ENCODE data around the gene RUVBL2. TPM values are rescaled to one million over a fixed set of nuclear protein-coding genes. Genes with fewer than 3 reads are reported as not detected.

Gene RUVBL2
- total RNA-seq, 1 experiment from 2014 or later: 270 TPM

GRCh38 chr19:48991011-48991609, 2.6 kb upstream of the RUVBL2 start:
- DNase-seq (ENCODE audit: low read depth, low spot score) (no peak), ATAC-seq (no peak)
- POLR2A ChIA-PET: no interaction called here
- H3K36me3 ChIP-seq (ENCODE audit: control insufficient read depth in 1 of 2, insufficient read depth in 2 of 2, low read length in 2 of 2): peaks cover 8% of the 10 kb centered on the region in 2 experiments; a peak in 2 of 4 replicates
- CTCF ChIA-PET: interaction anchor here (1.4 kb wide), 1 partner anchor 20 kb away, joined by 6 read pairs; no protein-coding TSS in a partner anchor
- peak overlapping the region; percentile 15; the same call in 1 of the 2 replicates for H3K27ac ChIP-seq (ENCODE audit: low read depth, low read length)
- H2AFZ ChIP-seq (ENCODE audit: low read depth, low read length, poor library complexity, severe bottlenecking): no peak overlapping the region
- peak overlapping the region; percentile 92; the same call in 1 of the 2 replicates for H3K4me2 ChIP-seq (ENCODE audit: low read length)
- TF ChIP-seq, protein P1, sequence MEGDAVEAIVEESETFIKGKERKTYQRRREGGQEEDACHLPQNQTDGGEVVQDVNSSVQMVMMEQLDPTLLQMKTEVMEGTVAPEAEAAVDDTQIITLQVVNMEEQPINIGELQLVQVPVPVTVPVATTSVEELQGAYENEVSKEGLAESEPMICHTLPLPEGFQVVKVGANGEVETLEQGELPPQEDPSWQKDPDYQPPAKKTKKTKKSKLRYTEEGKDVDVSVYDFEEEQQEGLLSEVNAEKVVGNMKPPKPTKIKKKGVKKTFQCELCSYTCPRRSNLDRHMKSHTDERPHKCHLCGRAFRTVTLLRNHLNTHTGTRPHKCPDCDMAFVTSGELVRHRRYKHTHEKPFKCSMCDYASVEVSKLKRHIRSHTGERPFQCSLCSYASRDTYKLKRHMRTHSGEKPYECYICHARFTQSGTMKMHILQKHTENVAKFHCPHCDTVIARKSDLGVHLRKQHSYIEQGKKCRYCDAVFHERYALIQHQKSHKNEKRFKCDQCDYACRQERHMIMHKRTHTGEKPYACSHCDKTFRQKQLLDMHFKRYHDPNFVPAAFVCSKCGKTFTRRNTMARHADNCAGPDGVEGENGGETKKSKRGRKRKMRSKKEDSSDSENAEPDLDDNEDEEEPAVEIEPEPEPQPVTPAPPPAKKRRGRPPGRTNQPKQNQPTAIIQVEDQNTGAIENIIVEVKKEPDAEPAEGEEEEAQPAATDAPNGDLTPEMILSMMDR (IDR thresholded peaks at IDR 0.05 in 2 of 3, conservative IDR thresholded peaks at IDR 0.05 in 1 of 3; ENCODE audit: borderline replicate concordance in 1 of 3, insufficient read depth in 1 of 3, low read depth in 2 of 3, low read length in 2 of 3): no peak
- TF ChIP-seq, protein P2, sequence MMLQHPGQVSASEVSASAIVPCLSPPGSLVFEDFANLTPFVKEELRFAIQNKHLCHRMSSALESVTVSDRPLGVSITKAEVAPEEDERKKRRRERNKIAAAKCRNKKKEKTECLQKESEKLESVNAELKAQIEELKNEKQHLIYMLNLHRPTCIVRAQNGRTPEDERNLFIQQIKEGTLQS (IDR thresholded peaks at IDR 0.05): no peak
- TF ChIP-seq RAD21 (IDR thresholded peaks at IDR 0.05; ENCODE audit: low read depth) (no peak), EZH2 (IDR thresholded peaks at IDR 0.05) (no peak), ZNF274 (IDR thresholded peaks at IDR 0.05; ENCODE audit: low read depth, low read length) (no peak), SIN3A (IDR thresholded peaks at IDR 0.05; ENCODE audit: low read depth) (no peak), SP1 (IDR thresholded peaks at IDR 0.05; ENCODE audit: low read depth) (no peak), MAX (IDR thresholded peaks at IDR 0.05) (no peak), CBX3 (IDR thresholded peaks at IDR 0.05; ENCODE audit: low read depth) (no peak), JUND (IDR thresholded peaks at IDR 0.05) (no peak), ELF1 (IDR thresholded peaks at IDR 0.05; ENCODE audit: borderline replicate concordance, low read depth) (no peak), FOSL1 (IDR thresholded peaks at IDR 0.05; ENCODE audit: low read depth) (no peak), CEBPB (IDR thresholded peaks at IDR 0.05; ENCODE audit: low read depth) (no peak), ZFX (IDR thresholded peaks at IDR 0.05) (no peak), SRF (IDR thresholded peaks at IDR 0.05; ENCODE audit: low read depth) (no peak), EZH2phosphoT487 (IDR thresholded peaks at IDR 0.05; ENCODE audit: borderline replicate concordance) (no peak), TCF7L2 (IDR thresholded peaks at IDR 0.05; ENCODE audit: borderline replicate concordance, extremely low read depth, insufficient read depth, insufficient read length) (no peak), EGR1 (IDR thresholded peaks at IDR 0.05; ENCODE audit: low read depth) (no peak)
- TF ChIP-seq, protein P3, sequence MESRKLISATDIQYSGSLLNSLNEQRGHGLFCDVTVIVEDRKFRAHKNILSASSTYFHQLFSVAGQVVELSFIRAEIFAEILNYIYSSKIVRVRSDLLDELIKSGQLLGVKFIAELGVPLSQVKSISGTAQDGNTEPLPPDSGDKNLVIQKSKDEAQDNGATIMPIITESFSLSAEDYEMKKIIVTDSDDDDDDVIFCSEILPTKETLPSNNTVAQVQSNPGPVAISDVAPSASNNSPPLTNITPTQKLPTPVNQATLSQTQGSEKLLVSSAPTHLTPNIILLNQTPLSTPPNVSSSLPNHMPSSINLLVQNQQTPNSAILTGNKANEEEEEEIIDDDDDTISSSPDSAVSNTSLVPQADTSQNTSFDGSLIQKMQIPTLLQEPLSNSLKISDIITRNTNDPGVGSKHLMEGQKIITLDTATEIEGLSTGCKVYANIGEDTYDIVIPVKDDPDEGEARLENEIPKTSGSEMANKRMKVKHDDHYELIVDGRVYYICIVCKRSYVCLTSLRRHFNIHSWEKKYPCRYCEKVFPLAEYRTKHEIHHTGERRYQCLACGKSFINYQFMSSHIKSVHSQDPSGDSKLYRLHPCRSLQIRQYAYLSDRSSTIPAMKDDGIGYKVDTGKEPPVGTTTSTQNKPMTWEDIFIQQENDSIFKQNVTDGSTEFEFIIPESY (IDR thresholded peaks at IDR 0.05; ENCODE audit: extremely low read depth, insufficient replicate concordance, low read length): no peak
- TF ChIP-seq, protein P4, sequence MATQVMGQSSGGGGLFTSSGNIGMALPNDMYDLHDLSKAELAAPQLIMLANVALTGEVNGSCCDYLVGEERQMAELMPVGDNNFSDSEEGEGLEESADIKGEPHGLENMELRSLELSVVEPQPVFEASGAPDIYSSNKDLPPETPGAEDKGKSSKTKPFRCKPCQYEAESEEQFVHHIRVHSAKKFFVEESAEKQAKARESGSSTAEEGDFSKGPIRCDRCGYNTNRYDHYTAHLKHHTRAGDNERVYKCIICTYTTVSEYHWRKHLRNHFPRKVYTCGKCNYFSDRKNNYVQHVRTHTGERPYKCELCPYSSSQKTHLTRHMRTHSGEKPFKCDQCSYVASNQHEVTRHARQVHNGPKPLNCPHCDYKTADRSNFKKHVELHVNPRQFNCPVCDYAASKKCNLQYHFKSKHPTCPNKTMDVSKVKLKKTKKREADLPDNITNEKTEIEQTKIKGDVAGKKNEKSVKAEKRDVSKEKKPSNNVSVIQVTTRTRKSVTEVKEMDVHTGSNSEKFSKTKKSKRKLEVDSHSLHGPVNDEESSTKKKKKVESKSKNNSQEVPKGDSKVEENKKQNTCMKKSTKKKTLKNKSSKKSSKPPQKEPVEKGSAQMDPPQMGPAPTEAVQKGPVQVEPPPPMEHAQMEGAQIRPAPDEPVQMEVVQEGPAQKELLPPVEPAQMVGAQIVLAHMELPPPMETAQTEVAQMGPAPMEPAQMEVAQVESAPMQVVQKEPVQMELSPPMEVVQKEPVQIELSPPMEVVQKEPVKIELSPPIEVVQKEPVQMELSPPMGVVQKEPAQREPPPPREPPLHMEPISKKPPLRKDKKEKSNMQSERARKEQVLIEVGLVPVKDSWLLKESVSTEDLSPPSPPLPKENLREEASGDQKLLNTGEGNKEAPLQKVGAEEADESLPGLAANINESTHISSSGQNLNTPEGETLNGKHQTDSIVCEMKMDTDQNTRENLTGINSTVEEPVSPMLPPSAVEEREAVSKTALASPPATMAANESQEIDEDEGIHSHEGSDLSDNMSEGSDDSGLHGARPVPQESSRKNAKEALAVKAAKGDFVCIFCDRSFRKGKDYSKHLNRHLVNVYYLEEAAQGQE (IDR thresholded peaks at IDR 0.05; ENCODE audit: low read depth): no peak
- peaks cover 11 to 19% of the 10 kb centered on the region in 2 experiments for H3K4me1 ChIP-seq (ENCODE audit: control insufficient read depth in 1 of 2, insufficient read depth in 2 of 2, low read length in 2 of 2)
- no peak overlapping the region for H3K4me3 ChIP-seq (replicated peaks in 1 of 2; ENCODE audit: low read depth in 1 of 2, low read length in 2 of 2)
- RAD21 ChIA-PET (ENCODE audit: low non-redundant PET in 1 of 2, low total read pairs in 2 of 2, uncharacterized antibody in 2 of 2, unreplicated experiment in 2 of 2): no interaction called here
- H4K20me1 ChIP-seq (ENCODE audit: insufficient read depth): no peaks in the 10 kb centered on the region
- no peaks in the 10 kb centered on the region for H3K9me2 ChIP-seq (ENCODE audit: insufficient read depth)
- no peaks in the 10 kb centered on the region for H3K27me3 ChIP-seq (ENCODE audit: insufficient read depth, low read length)
- BruUV-seq (replicated peaks): no TSS peak
- intact Hi-C loops (cut with micrococcal nuclease): no loop called here
- H3K9me3 ChIP-seq (ENCODE audit: control insufficient read depth in 1 of 2, insufficient read depth in 1 of 2, low read depth in 1 of 2, low read length in 2 of 2): no peaks in the 10 kb centered on the region
- no peak overlapping the region for H3K9ac ChIP-seq (ENCODE audit: low read length)
- peaks cover 50% of the 10 kb centered on the region for H3K79me2 ChIP-seq (ENCODE audit: insufficient read depth, low read length)
